WTC11 (cell line): ENCODE measurements around the gene TFF1.

Experiments
- ZNF121 ChIP-seq: sonication (generic); formaldehyde crosslinking; IDR thresholded peaks from 2 replicates; pipeline ENCODE4 v1.8.0; 2023; ENCODE audit warnings: missing genetic modification reagents
- TF ChIP-seq, protein P1 (sequence below): fragments of 200-600 bp; IDR thresholded peaks from 2 replicates; pipeline ENCODE4 v1.8.0; 2022; ENCODE audit warnings: antibody characterized with exemption

DNA sequence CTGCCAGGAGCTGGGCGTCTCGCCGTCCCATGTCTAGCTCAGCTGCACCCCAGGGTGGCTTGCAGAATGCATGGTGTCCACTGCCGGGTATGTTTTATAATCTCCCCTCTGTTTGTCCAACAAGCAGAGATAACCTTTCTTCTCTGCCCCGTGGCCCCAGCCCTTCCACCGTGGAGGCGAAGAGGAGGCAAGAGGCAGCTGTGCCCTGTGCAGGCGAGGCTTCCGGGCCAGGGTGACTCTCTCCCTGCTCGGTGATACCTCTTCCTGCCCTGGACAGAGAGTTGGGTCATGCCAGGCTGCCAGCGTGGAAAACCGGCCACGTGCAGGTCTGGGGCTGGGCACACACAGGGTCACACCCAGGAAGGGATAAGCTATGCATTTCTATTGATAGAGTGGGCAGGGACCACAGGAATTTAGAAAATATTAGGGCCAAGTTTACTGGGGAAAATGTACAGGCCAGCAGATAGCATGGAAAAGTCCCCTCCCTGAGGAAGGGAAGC lies 15.4 kb downstream of the TFF1 start, which contains the start of gene TFF2:
- TF ChIP-seq, protein P1, sequence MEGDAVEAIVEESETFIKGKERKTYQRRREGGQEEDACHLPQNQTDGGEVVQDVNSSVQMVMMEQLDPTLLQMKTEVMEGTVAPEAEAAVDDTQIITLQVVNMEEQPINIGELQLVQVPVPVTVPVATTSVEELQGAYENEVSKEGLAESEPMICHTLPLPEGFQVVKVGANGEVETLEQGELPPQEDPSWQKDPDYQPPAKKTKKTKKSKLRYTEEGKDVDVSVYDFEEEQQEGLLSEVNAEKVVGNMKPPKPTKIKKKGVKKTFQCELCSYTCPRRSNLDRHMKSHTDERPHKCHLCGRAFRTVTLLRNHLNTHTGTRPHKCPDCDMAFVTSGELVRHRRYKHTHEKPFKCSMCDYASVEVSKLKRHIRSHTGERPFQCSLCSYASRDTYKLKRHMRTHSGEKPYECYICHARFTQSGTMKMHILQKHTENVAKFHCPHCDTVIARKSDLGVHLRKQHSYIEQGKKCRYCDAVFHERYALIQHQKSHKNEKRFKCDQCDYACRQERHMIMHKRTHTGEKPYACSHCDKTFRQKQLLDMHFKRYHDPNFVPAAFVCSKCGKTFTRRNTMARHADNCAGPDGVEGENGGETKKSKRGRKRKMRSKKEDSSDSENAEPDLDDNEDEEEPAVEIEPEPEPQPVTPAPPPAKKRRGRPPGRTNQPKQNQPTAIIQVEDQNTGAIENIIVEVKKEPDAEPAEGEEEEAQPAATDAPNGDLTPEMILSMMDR = no peak
- no peak for TF ChIP-seq ZNF121 (CRISPR knock-in tag)
